ENCODE measurements around the gene MBD3L1. TPM values are rescaled to one million over a fixed set of nuclear protein-coding genes. Genes with fewer than 3 reads are reported as not detected.

The MBD3L1 gene
- total RNA-seq, result not detected

DNA sequence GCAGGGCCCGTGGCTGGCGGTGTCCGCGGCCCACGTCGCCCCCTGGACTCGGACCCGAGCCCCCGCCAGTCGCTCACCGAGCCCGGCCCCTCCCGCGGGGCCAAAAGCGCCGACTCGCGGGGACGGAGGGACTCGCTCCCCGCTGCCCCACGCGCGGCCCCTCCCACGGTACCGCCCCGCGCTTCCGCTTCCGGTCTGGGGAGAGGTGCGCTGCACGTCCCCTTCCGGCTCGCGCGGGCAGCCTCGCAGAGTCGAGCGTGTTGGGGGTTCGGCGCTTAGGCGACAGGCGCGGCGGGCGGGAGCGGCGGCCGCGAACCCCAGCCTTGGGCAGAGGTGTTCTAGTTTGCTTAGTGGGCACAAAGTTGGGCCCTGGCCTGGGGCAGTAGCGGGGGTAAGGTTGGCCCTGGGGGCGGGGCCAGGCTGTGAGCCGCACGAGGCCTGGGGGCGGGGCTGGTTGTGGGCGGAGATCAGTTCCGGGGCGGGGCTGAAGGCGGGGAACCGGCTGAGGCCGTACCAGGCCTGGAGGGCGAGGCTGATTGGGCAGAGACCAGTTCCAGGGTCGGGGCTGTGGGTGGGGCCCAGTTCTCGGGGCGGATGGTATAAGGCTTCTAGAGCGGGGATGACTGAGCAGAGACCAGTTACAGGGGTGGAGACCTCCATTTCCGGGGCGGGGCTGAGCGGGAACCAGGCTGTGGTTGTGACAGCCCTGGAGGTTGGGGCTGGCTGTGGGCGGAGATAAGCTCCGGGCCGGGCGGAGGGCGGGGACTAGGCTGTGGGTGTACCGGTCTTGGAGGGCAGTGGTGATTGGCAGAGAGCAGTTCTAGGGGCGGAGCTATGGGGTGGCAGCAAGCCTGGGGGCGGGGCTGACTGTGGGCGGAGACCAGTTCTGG, at the start of gene MBD3L1, which contains the start of gene ZNF558:
Gene MBD3L1, plus strand, starts transcription at position 246 of the 890 bp plus-strand sequence. CDS start 10,302 bp downstream, outside the sequence.
Gene ZNF558, minus strand, starts transcription at position 173 of the 890 bp plus-strand sequence. CDS start 9,645 bp downstream, outside the sequence.
- H3K36me3 Mint-ChIP-seq (ENCODE audit: insufficient read depth in 2 of 2), result peaks cover 4 to 15% of the 10 kb centered on the region in 2 donors
- DNase-seq (peak; percentile 99 to 100), ATAC-seq (replicated peaks in 1 of 2) (peak; percentile 92 to 93)
- peaks cover 6% of the 10 kb centered on the region for H3K27me3 Mint-ChIP-seq (ENCODE audit: low read depth)
- H3K4me1 Mint-ChIP-seq (ENCODE audit: low read depth), result peaks cover 15% of the 10 kb centered on the region
- H3K4me3 Mint-ChIP-seq, result peak within 1 kb of the TSS; percentile 81 to 88
- H3K9me3 Mint-ChIP-seq, result peaks cover 2 to 3% of the 10 kb centered on the region in 2 donors
- peak within 1 kb of the TSS; percentile 86 for H3K27ac Mint-ChIP-seq

GRCh38 chr19:8794823-8795222, 37.4 kb upstream of the MBD3L1 start:
- no peak overlapping the region for H3K4me3 Mint-ChIP-seq
- H3K27ac Mint-ChIP-seq, result no peak overlapping the region
- ATAC-seq (replicated peaks in 1 of 2), result no peak
- no peaks in the 10 kb centered on the region for H3K4me1 Mint-ChIP-seq (ENCODE audit: low read depth)
- no peaks in the 10 kb centered on the region for H3K27me3 Mint-ChIP-seq (ENCODE audit: low read depth)
- H3K9me3 Mint-ChIP-seq, result peaks cover 7 to 8% of the 10 kb centered on the region in 2 donors
- H3K36me3 Mint-ChIP-seq (ENCODE audit: insufficient read depth in 2 of 2), result peaks cover 3 to 4% of the 10 kb centered on the region in 2 donors
- DNase-seq, result no peak

DNA sequence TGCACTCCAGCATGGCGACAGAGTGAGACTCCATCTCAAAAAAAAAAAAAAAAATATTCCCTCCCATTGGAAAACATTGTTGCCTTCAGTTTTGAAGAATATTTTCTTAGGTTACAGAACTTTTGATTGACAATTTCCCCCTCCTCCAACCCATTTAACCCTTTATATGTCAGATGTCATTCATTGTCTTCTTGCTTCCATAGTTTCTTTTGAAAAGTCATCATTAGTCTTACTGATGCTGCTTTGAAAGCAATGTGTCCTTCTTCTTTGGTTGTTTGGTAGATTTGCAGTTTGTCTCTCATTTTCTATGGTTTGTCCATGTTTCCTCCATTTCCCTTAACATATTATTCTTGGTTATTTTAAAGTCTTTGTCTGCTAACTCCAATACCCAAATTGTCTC, 25.5 kb upstream of the MBD3L1 start:
- DNase-seq, result no peak
- H3K9me3 Mint-ChIP-seq, result peaks cover 27 to 38% of the 10 kb centered on the region in 2 donors
- H3K4me3 Mint-ChIP-seq, result no peak overlapping the region
- peaks cover 49 to 75% of the 10 kb centered on the region in 2 donors for H3K36me3 Mint-ChIP-seq (ENCODE audit: insufficient read depth in 2 of 2)
- no peak overlapping the region for H3K27ac Mint-ChIP-seq
- no peaks in the 10 kb centered on the region for H3K27me3 Mint-ChIP-seq (ENCODE audit: low read depth)
- ATAC-seq (replicated peaks in 1 of 2), result no peak
- H3K4me1 Mint-ChIP-seq (ENCODE audit: low read depth), result no peaks in the 10 kb centered on the region

DNA sequence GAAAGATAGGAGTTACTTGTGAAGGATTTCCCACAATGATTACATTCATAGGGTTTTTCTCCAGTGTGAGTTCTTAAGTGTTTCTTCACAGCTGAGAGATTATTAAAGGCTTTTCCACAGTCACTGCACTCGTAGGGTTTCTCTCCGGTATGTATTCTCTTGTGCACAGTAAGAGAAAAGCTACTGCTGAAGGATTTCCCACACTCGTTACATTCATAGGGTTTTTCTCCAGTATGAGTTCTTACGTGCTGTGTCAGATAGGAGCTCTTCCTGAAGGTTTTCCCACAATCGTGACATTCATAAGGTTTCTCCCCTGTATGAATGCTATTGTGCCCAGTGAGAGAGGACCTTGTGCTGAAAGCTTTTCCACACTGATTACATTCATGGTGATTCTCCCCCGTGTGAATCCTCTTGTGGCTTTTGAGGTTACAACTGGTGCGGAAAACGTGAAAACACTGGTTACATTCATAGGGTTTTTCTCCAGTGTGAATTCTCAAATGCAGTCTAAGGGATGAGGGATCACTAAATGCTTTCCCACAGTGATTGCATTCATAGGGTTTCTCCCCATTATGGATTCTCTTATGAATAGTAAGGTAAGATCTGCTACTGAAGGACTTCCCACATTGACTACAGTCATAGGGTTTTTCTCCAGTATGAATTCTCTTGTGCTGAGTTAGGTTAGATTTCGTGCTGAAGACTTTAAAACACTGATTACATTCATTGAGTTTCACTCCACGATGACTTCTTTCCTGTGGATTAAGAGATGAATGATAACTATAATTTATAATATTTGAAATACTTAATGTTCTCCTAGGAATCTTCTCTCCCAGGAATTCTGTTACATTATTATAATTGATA, 20.6 kb upstream of the MBD3L1 start:
- peaks cover 64 to 88% of the 10 kb centered on the region in 2 donors for H3K36me3 Mint-ChIP-seq (ENCODE audit: insufficient read depth in 2 of 2)
- H3K27ac Mint-ChIP-seq, result no peak overlapping the region
- ATAC-seq (replicated peaks in 1 of 2) (no peak), DNase-seq (no peak)
- H3K4me1 Mint-ChIP-seq (ENCODE audit: low read depth), result no peaks in the 10 kb centered on the region
- H3K9me3 Mint-ChIP-seq, result peaks cover 31 to 38% of the 10 kb centered on the region in 2 donors
- no peak overlapping the region for H3K4me3 Mint-ChIP-seq
- H3K27me3 Mint-ChIP-seq (ENCODE audit: low read depth), result no peaks in the 10 kb centered on the region

DNA sequence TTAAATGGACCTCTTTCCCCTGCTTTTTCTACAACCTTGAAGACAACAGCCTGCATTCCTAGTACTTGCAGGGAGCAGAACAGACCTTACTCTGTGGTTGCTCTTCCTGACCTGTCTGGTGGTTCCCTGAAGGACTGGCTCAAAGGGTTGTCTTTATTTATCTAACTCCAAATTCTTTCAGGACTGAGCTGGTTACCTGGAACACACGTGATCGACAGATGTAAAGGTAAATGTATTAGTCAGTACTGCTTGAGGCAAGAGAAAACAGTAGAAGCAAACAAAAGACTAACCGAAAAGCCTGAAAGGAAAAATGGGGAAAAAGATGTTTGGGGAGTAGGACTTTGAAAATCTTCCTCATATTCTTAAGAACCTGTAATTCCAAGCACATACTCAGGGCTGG, 18.0 kb upstream of the MBD3L1 start:
- H3K36me3 Mint-ChIP-seq (ENCODE audit: insufficient read depth in 2 of 2), result peaks cover 63 to 90% of the 10 kb centered on the region in 2 donors
- DNase-seq (no peak), ATAC-seq (replicated peaks in 1 of 2) (no peak)
- H3K27ac Mint-ChIP-seq, result no peak overlapping the region
- no peaks in the 10 kb centered on the region for H3K4me1 Mint-ChIP-seq (ENCODE audit: low read depth)
- no peak overlapping the region for H3K4me3 Mint-ChIP-seq
- H3K9me3 Mint-ChIP-seq, result peaks cover 25 to 32% of the 10 kb centered on the region in 2 donors
- H3K27me3 Mint-ChIP-seq (ENCODE audit: low read depth), result no peaks in the 10 kb centered on the region

DNA sequence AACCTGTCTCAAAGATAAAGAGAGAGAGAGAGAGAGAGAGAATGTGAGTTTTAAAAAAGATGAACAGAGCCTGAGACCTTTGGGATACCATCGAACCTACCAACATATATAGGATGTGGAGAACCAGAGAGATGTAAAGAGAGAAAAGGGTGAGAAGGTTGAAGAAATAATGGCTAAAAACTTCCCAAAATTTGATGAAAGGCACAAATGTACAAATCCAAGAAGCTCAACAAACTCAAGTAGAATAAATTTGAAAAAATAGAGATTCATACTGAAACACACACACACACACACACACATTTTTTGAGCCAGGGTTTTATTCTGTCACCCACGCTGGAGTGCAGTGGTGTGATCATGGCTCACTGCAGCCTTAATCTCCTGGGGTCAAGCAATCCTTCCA, 16.4 kb upstream of the MBD3L1 start:
- ATAC-seq (replicated peaks in 1 of 2), result no peak
- H3K4me3 Mint-ChIP-seq, result no peak overlapping the region
- H3K27me3 Mint-ChIP-seq (ENCODE audit: low read depth), result no peaks in the 10 kb centered on the region
- H3K4me1 Mint-ChIP-seq (ENCODE audit: low read depth), result no peaks in the 10 kb centered on the region
- H3K9me3 Mint-ChIP-seq, result peaks cover 23 to 35% of the 10 kb centered on the region in 2 donors
- no peak overlapping the region for H3K27ac Mint-ChIP-seq
- DNase-seq, result no peak
- peaks cover 66 to 94% of the 10 kb centered on the region in 2 donors for H3K36me3 Mint-ChIP-seq (ENCODE audit: insufficient read depth in 2 of 2)

- no peak for ATAC-seq (replicated peaks in 1 of 2)
- peaks cover 12 to 20% of the 10 kb centered on the region in 2 donors for H3K9me3 Mint-ChIP-seq
- no peak for DNase-seq
These were observed 11.9 kb upstream of the MBD3L1 start for GRCh38 chr19:8820234-8820633.

GRCh38 chr19:8821748-8822241, 10.4 kb upstream of the MBD3L1 start:
- Mint-ChIP-seq H3K4me3 (no peak overlapping the region), H3K27me3 (ENCODE audit: low read depth) (no peaks in the 10 kb centered on the region), H3K9me3 (peaks cover 7 to 12% of the 10 kb centered on the region in 2 donors), H3K27ac (no peak overlapping the region), H3K4me1 (ENCODE audit: low read depth) (no peaks in the 10 kb centered on the region), H3K36me3 (ENCODE audit: insufficient read depth in 2 of 2) (peaks cover 58 to 66% of the 10 kb centered on the region in 2 donors)
- DNase-seq, result no peak
- no peak for ATAC-seq (replicated peaks in 1 of 2)

More at GRCh38 chr19:8820234-8820633, 11.9 kb upstream of the MBD3L1 start:
- Mint-ChIP-seq H3K27ac (no peak overlapping the region), H3K27me3 (ENCODE audit: low read depth) (no peaks in the 10 kb centered on the region), H3K4me1 (ENCODE audit: low read depth) (no peaks in the 10 kb centered on the region), H3K36me3 (ENCODE audit: insufficient read depth in 2 of 2) (peaks cover 66 to 81% of the 10 kb centered on the region in 2 donors), H3K4me3 (no peak overlapping the region)

- Mint-ChIP-seq H3K27ac (no peak overlapping the region), H3K4me3 (no peak overlapping the region), H3K9me3 (no peaks in the 10 kb centered on the region), H3K27me3 (ENCODE audit: low read depth) (no peaks in the 10 kb centered on the region), H3K4me1 (ENCODE audit: low read depth) (peaks cover 5% of the 10 kb centered on the region), H3K36me3 (ENCODE audit: insufficient read depth in 2 of 2) (peaks cover 32 to 45% of the 10 kb centered on the region in 2 donors)
- ATAC-seq (replicated peaks in 1 of 2) (no peak), DNase-seq (no peak)
These were observed 5.8 kb upstream of the MBD3L1 start for GRCh38 chr19:8826371-8826770.

DNA sequence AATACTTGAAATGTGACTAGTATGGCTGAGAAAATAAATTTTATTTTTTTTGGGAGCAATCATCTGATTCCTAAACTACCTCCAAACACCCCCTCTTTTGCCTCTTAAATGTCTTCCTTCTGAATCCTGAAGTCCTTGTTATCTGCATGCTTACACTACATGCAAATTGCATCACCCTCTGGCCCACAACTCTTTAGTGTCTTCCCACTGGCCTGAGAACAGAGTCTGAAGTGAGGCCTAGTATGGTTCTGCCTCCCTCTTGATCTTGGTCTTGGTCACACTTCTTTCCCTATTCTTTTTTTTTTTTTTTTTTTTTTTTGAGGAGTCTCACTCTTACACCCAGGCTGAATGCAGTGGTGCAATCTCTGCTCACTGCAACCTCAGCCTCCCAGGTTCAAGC, 4.9 kb upstream of the MBD3L1 start:
- Mint-ChIP-seq H3K27me3 (ENCODE audit: low read depth) (no peaks in the 10 kb centered on the region), H3K9me3 (no peaks in the 10 kb centered on the region), H3K4me1 (ENCODE audit: low read depth) (peaks cover 8% of the 10 kb centered on the region), H3K36me3 (ENCODE audit: insufficient read depth in 2 of 2) (peaks cover 25 to 39% of the 10 kb centered on the region in 2 donors), H3K4me3 (no peak overlapping the region), H3K27ac (no peak overlapping the region)
- no peak for DNase-seq
- no peak for ATAC-seq (replicated peaks in 1 of 2)

DNA sequence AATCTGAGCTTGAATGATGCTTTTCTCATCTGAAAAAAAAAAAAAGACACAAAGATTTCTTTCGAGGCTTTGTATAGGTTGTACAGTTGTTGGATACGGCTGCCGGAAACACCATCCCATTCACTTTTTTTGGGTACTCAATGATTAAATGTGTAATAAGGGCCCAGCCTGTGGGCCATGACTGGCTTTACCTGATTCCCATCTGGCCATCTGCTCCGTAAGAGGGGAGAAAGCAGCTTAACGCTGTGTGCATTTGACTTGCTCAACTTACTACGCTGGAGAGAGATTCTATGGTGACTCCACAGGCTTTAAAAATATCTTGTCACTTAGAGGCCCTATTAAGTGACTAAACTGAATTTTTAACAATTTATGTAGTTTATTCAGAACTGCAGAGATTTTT, 804 bp upstream of the MBD3L1 start:
- Mint-ChIP-seq H3K27ac (peak overlapping the region; percentile 86), H3K9me3 (peaks cover 2 to 3% of the 10 kb centered on the region in 2 donors), H3K36me3 (ENCODE audit: insufficient read depth in 2 of 2) (peaks cover 4 to 17% of the 10 kb centered on the region in 2 donors), H3K4me1 (ENCODE audit: low read depth) (peaks cover 15% of the 10 kb centered on the region), H3K27me3 (ENCODE audit: low read depth) (peaks cover 2% of the 10 kb centered on the region), H3K4me3 (peak overlapping the region; percentile 81 to 88)
- DNase-seq, result no peak
- ATAC-seq (replicated peaks in 1 of 2), result no peak

GRCh38 chr19:8831832-8832131, 395 bp upstream of the MBD3L1 start:
- ATAC-seq (replicated peaks in 1 of 2) (peak; percentile 0 to 2), DNase-seq (no peak)
- H3K4me1 Mint-ChIP-seq (ENCODE audit: low read depth), result peaks cover 15% of the 10 kb centered on the region
- H3K4me3 Mint-ChIP-seq, result peak overlapping the region; percentile 81 to 88
- peaks cover 4 to 17% of the 10 kb centered on the region in 2 donors for H3K36me3 Mint-ChIP-seq (ENCODE audit: insufficient read depth in 2 of 2)
- H3K9me3 Mint-ChIP-seq, result peaks cover 2 to 3% of the 10 kb centered on the region in 2 donors
- H3K27ac Mint-ChIP-seq, result peak overlapping the region; percentile 86
- peaks cover 6% of the 10 kb centered on the region for H3K27me3 Mint-ChIP-seq (ENCODE audit: low read depth)

- no peak for DNase-seq
- H3K36me3 Mint-ChIP-seq (ENCODE audit: insufficient read depth in 2 of 2), result no peaks in the 10 kb centered on the region
- H3K27me3 Mint-ChIP-seq (ENCODE audit: low read depth), result peaks cover 6% of the 10 kb centered on the region
- H3K4me1 Mint-ChIP-seq (ENCODE audit: low read depth), result peaks cover 15% of the 10 kb centered on the region
- no peak overlapping the region for H3K27ac Mint-ChIP-seq
- H3K9me3 Mint-ChIP-seq, result peaks cover 2 to 3% of the 10 kb centered on the region in 2 donors
- H3K4me3 Mint-ChIP-seq, result no peak overlapping the region
- no peak for ATAC-seq (replicated peaks in 1 of 2)
These were observed 3.3 kb downstream of the MBD3L1 start for GRCh38 chr19:8835446-8835845.
